ENCODE data around the gene SKA1. TPM values are rescaled to one million over a fixed set of nuclear protein-coding genes. Genes with fewer than 3 reads are reported as not detected.

The SKA1 gene
- total RNA-seq, 1 experiment from 2014 or later: 20.6 TPM

- Histone ChIP-seq H4K20me1 (ENCODE audit: control insufficient read depth, insufficient read depth, insufficient read length) (no peaks in the 10 kb centered on the region), H3K56ac (ENCODE audit: insufficient read length, low read depth, low read length) (no peak overlapping the region), H3K4ac (ENCODE audit: low read depth, low read length) (no peak overlapping the region), H2BK15ac (ENCODE audit: low read depth, low read length) (no peak overlapping the region), H3K79me2 (ENCODE audit: insufficient read depth, low read length) (no peaks in the 10 kb centered on the region), H3K27me3 (ENCODE audit: insufficient read depth, low read length) (no peaks in the 10 kb centered on the region), H3K23ac (ENCODE audit: insufficient read length, low read depth, low read length) (no peak overlapping the region), H2AK5ac (ENCODE audit: insufficient read length, low read length) (no peak overlapping the region), H3K23me2 (ENCODE audit: insufficient read length, low read depth, low read length, poor library complexity, severe bottlenecking) (no peaks in the 10 kb centered on the region), H2BK120ac (ENCODE audit: low read depth, low read length, poor library complexity, severe bottlenecking) (no peak overlapping the region), H4K5ac (ENCODE audit: insufficient read length, low read depth, low read length) (no peak overlapping the region), H4K91ac (ENCODE audit: insufficient read length, low read depth, low read length) (no peak overlapping the region), H3K9me3 (ENCODE audit: control insufficient read depth, low read depth, low read length) (no peaks in the 10 kb centered on the region), H3K4me1 (ENCODE audit: insufficient read depth, low read length) (no peaks in the 10 kb centered on the region), H2BK12ac (ENCODE audit: insufficient read length, low read depth, low read length) (no peak overlapping the region), H2BK20ac (ENCODE audit: low read depth, low read length, poor library complexity, severe bottlenecking) (no peak overlapping the region), H2AFZ (ENCODE audit: low read length) (no peak overlapping the region), H3K9ac (ENCODE audit: extremely low read depth, insufficient read length, low read length) (no peak overlapping the region), H3K27ac (ENCODE audit: insufficient read length, low read depth, low read length) (no peak overlapping the region), H3K18ac (ENCODE audit: insufficient read length, low read depth, low read length) (no peak overlapping the region), H3K14ac (ENCODE audit: insufficient read depth, low read length) (no peak overlapping the region), H3T11ph (ENCODE audit: low read length) (no peak overlapping the region), H3K79me1 (ENCODE audit: insufficient read depth, low read depth, low read length, poor library complexity, severe bottlenecking) (no peaks in the 10 kb centered on the region), H2BK5ac (ENCODE audit: insufficient read length, low read length) (no peak overlapping the region), H4K8ac (replicated peaks; ENCODE audit: insufficient read length, low read depth, low read length) (no peak overlapping the region), H3K4me2 (ENCODE audit: insufficient read depth, insufficient read length, low read length) (no peak overlapping the region)
- TF ChIP-seq CTCF (conservative IDR thresholded peaks at IDR 0.05): no peak
- Mint-ChIP-seq H3K36me3 (ENCODE audit: insufficient read depth in 1 of 3, low read depth in 3 of 3) (peaks cover 0 to 8% (median 1%) of the 10 kb centered on the region in 3 experiments; a peak in 4 of 7 replicates), H3K9me3 (peaks cover 3 to 11% of the 10 kb centered on the region in 2 experiments; a peak in 4 of 5 replicates), H3K4me1 (no peaks in the 10 kb centered on the region; a peak in 1 of 4 replicates), H3K27ac (no peak overlapping the region), H3K27me3 (ENCODE audit: low read depth) (peaks cover 15% of the 10 kb centered on the region), H3K4me3 (no peak overlapping the region)
- no peak for DNase-seq
- WGBS (ENCODE audit: extremely low coverage, insufficient read length, low lambda C conversion rate): no CpG with 5 or more reads among the region's 3 CpGs
Observed at GRCh38 chr18:50327983-50328382, 46.9 kb upstream of the SKA1 start.
